ENCODE measurements around the gene CELF4. TPM values are rescaled to one million over a fixed set of nuclear protein-coding genes. Genes with fewer than 3 reads are reported as not detected.

The CELF4 gene
- total RNA-seq, 2 experiments from 2014 or later: not detected

GRCh38 chr18:37304012-37304680, 261.5 kb downstream of the CELF4 start:
- no peaks in the 10 kb centered on the region for H3K9me3 Mint-ChIP-seq
- H3K36me3 Mint-ChIP-seq (ENCODE audit: low read depth): no peaks in the 10 kb centered on the region
- no peak overlapping the region for H3K4me3 Mint-ChIP-seq
- H3K27me3 Mint-ChIP-seq: no peaks in the 10 kb centered on the region
- CTCF ChIA-PET: no interaction called here
- no peak overlapping the region for H3K27ac Mint-ChIP-seq
- no peak for DNase-seq
- POLR2A ChIA-PET: no interaction called here
- no peaks in the 10 kb centered on the region for H3K4me1 Mint-ChIP-seq

DNA sequence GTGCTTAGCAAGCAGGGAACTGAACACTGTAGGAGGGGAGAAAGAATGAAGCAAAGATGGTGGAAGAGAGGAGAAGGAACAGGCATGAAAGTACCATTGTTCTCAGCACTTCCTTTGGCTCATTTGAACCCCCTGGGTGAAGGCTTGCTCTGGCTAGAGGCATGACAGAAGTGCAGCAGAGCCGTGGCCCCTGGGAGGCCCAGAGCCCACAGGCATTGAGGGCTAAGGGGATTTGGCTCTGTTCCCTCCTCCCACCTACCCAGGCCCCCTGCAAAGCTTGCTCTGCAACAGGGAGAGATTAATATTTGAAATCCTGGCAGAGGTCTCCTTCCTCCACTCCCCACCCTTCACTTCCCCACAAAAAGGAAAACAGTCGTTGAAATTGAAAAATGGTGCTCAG, 262.6 kb downstream of the CELF4 start:
- H3K9me3 Mint-ChIP-seq: no peaks in the 10 kb centered on the region
- ChIA-PET POLR2A (no interaction called here), CTCF (no interaction called here)
- DNase-seq: no peak
- H3K4me1 Mint-ChIP-seq: no peaks in the 10 kb centered on the region
- no peaks in the 10 kb centered on the region for H3K36me3 Mint-ChIP-seq (ENCODE audit: low read depth)
- H3K4me3 Mint-ChIP-seq: no peak overlapping the region
- H3K27me3 Mint-ChIP-seq: no peaks in the 10 kb centered on the region
- no peak overlapping the region for H3K27ac Mint-ChIP-seq

DNA sequence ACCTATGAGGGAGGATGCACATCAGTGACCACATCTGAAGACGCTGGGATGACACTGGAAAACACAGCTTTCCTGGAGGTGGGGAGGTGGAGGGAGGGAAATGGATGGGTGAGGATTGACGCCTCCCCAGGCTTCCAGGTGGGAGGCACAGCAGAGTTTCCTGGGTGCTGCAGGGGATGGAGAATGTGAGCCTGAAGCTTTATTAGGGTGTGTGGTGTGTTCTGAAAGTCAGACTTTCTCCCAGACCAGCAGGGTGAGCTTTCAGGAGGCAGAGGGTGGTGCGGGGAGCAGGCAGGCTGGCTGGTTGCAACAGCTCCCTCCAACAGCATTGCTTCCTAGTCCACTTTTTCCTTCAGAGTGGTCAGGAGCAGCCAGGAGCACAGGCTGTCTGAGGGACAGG, 263.1 kb downstream of the CELF4 start:
- Mint-ChIP-seq H3K4me3 (no peak overlapping the region), H3K27me3 (no peaks in the 10 kb centered on the region), H3K4me1 (no peaks in the 10 kb centered on the region), H3K27ac (no peak overlapping the region), H3K36me3 (ENCODE audit: low read depth) (no peaks in the 10 kb centered on the region), H3K9me3 (no peaks in the 10 kb centered on the region)
- POLR2A ChIA-PET: no interaction called here
- DNase-seq: no peak
- CTCF ChIA-PET: no interaction called here

GRCh38 chr18:37299471-37300304, 265.9 kb downstream of the CELF4 start:
- H3K9me3 Mint-ChIP-seq: no peaks in the 10 kb centered on the region
- H3K27ac Mint-ChIP-seq: no peak overlapping the region
- no peaks in the 10 kb centered on the region for H3K4me1 Mint-ChIP-seq
- H3K27me3 Mint-ChIP-seq: no peaks in the 10 kb centered on the region
- no peak overlapping the region for H3K4me3 Mint-ChIP-seq
- H3K36me3 Mint-ChIP-seq (ENCODE audit: low read depth): no peaks in the 10 kb centered on the region
- DNase-seq: no peak
- POLR2A ChIA-PET: no interaction called here
- CTCF ChIA-PET: no interaction called here

DNA sequence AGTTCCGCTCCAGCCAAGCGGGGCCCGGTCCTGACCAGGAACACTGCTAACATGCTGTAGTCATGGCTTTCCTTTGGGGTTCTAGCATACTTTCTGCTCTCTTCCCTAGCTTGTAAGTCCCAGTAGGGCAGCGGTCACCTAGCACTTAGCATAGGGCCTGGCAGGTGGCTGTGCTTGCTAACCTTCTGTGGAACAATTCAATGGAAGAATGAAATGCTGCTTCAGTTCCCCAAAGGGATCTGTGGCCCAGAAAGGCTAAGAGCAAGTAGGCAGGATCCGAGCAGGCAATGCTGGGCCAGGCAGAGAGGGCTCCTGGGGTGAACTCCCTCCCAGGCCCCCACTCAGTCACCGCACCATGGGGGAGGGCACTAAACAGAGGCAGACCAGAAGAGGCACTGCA, 266.8 kb downstream of the CELF4 start:
- no peaks in the 10 kb centered on the region for H3K27me3 Mint-ChIP-seq
- no peaks in the 10 kb centered on the region for H3K9me3 Mint-ChIP-seq
- POLR2A ChIA-PET: no interaction called here
- H3K4me3 Mint-ChIP-seq: no peak overlapping the region
- H3K36me3 Mint-ChIP-seq (ENCODE audit: low read depth): no peaks in the 10 kb centered on the region
- H3K27ac Mint-ChIP-seq: no peak overlapping the region
- DNase-seq: no peak
- CTCF ChIA-PET: interaction anchor here (1.0 kb wide), 1 partner anchor 10 kb away, joined by 3 read pairs; no protein-coding TSS in a partner anchor
- no peaks in the 10 kb centered on the region for H3K4me1 Mint-ChIP-seq

GRCh38 chr18:37297106-37297505, 268.5 kb downstream of the CELF4 start:
- Mint-ChIP-seq H3K4me3 (no peak overlapping the region), H3K36me3 (ENCODE audit: low read depth) (no peaks in the 10 kb centered on the region), H3K27ac (no peak overlapping the region), H3K9me3 (no peaks in the 10 kb centered on the region), H3K4me1 (no peaks in the 10 kb centered on the region), H3K27me3 (peaks cover 1% of the 10 kb centered on the region)
- DNase-seq: no peak
- POLR2A ChIA-PET: no interaction called here
- CTCF ChIA-PET: interaction anchor here (0.5 kb wide), 1 partner anchor 281 kb away, joined by 3 read pairs; no protein-coding TSS in a partner anchor

- Mint-ChIP-seq H3K9me3 (no peaks in the 10 kb centered on the region), H3K4me1 (no peaks in the 10 kb centered on the region), H3K27ac (no peak overlapping the region), H3K4me3 (no peak overlapping the region), H3K27me3 (peaks cover 1% of the 10 kb centered on the region), H3K36me3 (ENCODE audit: low read depth) (no peaks in the 10 kb centered on the region)
- CTCF ChIA-PET: no interaction called here
- DNase-seq: no peak
- POLR2A ChIA-PET: no interaction called here
Observed at GRCh38 chr18:37294951-37295350, 270.6 kb downstream of the CELF4 start.

DNA sequence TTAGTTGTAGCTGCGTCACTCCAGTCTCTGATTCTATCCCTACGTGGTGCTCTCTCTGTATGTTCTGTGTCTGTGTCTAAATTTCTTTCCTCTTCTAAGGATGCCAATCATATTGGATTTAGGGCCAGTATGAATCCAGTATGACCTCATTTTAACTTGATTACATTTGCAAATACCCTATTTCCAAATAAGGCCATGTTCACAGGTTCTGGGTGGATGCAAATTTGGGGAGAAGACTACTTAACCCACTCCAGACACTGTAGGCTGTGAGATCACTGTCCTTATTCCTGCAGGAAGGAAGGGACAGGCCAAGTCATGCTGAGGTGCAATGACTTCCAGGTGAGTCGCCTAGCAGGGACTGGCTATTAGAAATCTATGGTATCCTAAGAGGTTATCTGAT, 272.2 kb downstream of the CELF4 start:
- H3K9me3 Mint-ChIP-seq: no peaks in the 10 kb centered on the region
- ChIA-PET CTCF (no interaction called here), POLR2A (no interaction called here)
- H3K4me1 Mint-ChIP-seq: no peaks in the 10 kb centered on the region
- no peak overlapping the region for H3K4me3 Mint-ChIP-seq
- no peaks in the 10 kb centered on the region for H3K36me3 Mint-ChIP-seq (ENCODE audit: low read depth)
- DNase-seq: no peak
- no peak overlapping the region for H3K27ac Mint-ChIP-seq
- H3K27me3 Mint-ChIP-seq: peaks cover 1% of the 10 kb centered on the region

- H3K9me3 Mint-ChIP-seq: no peaks in the 10 kb centered on the region
- no peaks in the 10 kb centered on the region for H3K36me3 Mint-ChIP-seq (ENCODE audit: low read depth)
Observed at GRCh38 chr18:37289423-37289822, 276.2 kb downstream of the CELF4 start.

GRCh38 chr18:37287601-37288000, 278.0 kb downstream of the CELF4 start:
- Mint-ChIP-seq H3K4me1 (no peaks in the 10 kb centered on the region), H3K4me3 (no peak overlapping the region), H3K27me3 (no peaks in the 10 kb centered on the region), H3K36me3 (ENCODE audit: low read depth) (no peaks in the 10 kb centered on the region), H3K27ac (no peak overlapping the region), H3K9me3 (peaks cover 3% of the 10 kb centered on the region)
- ChIA-PET POLR2A (no interaction called here), CTCF (no interaction called here)
- DNase-seq: no peak

More at GRCh38 chr18:37289423-37289822, 276.2 kb downstream of the CELF4 start:
- Mint-ChIP-seq H3K27ac (no peak overlapping the region), H3K4me3 (no peak overlapping the region), H3K27me3 (peaks cover 1% of the 10 kb centered on the region), H3K4me1 (no peaks in the 10 kb centered on the region)
- ChIA-PET POLR2A (no interaction called here), CTCF (interaction anchor here (1.3 kb wide), 1 partner anchor 9 kb away, joined by 3 read pairs; no protein-coding TSS in a partner anchor)
- DNase-seq: no peak

DNA sequence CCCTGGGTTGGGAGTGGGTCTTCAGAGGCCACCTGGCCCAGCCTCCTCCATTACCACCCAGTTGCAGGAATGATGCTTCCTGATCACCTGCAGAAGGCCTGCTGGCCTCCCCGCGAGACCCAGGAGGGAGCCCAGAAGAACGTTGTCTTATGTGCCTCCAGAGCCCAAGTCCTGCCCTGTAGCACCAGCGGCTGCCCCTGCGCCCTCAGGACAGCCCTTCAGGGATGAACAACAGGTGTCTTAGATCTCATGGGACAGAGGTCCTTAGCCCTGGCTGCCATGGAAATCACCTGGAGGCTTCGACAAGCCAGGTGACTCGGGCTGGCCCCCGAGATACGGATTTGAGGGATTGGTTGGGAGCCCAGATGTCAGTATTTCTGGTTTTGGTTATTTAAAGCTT, 278.8 kb downstream of the CELF4 start:
- Mint-ChIP-seq H3K27me3 (no peaks in the 10 kb centered on the region), H3K9me3 (peaks cover 3% of the 10 kb centered on the region), H3K4me1 (no peaks in the 10 kb centered on the region), H3K27ac (no peak overlapping the region), H3K4me3 (no peak overlapping the region), H3K36me3 (ENCODE audit: low read depth) (no peaks in the 10 kb centered on the region)
- CTCF ChIA-PET: no interaction called here
- POLR2A ChIA-PET: no interaction called here
- no peak for DNase-seq

- Mint-ChIP-seq H3K36me3 (ENCODE audit: low read depth) (no peaks in the 10 kb centered on the region), H3K4me1 (no peaks in the 10 kb centered on the region), H3K4me3 (no peak overlapping the region), H3K9me3 (peaks cover 3% of the 10 kb centered on the region), H3K27me3 (no peaks in the 10 kb centered on the region), H3K27ac (no peak overlapping the region)
- DNase-seq: no peak
- ChIA-PET POLR2A (no interaction called here), CTCF (no interaction called here)
Observed at GRCh38 chr18:37285825-37286224, 279.8 kb downstream of the CELF4 start.

DNA sequence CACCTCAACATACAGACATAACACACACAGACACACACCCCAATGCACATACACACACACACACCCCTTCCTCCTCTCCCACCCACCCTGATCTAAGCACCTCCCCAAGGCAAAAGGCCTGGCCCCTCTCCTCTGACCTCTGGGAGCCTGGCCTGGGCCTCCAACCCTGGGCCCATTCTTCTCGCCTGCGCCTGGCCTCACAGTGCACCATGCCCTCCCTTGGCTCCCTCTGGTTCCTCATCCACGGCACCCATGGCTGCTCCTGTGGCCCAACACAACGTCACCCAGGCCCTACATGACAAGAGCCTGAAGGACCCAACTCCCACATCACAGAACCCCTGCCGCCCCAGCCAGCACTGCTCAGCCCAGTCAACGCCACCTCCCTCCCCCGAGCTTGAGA, 281.3 kb downstream of the CELF4 start:
- Mint-ChIP-seq H3K9me3 (peaks cover 3% of the 10 kb centered on the region), H3K36me3 (ENCODE audit: low read depth) (no peaks in the 10 kb centered on the region), H3K4me1 (no peaks in the 10 kb centered on the region), H3K27me3 (no peaks in the 10 kb centered on the region), H3K4me3 (no peak overlapping the region), H3K27ac (no peak overlapping the region)
- POLR2A ChIA-PET: no interaction called here
- CTCF ChIA-PET: no interaction called here
- DNase-seq: no peak

Data from activated CD4-positive, alpha-beta T cell treated with anti-CD3 and anti-CD28 coated beads, Interleukin-2, amount 10 ng/mL, durations not matched to agents 7 days and 5 days (primary cell).